ENCODE measurements around the gene CENPVL3. TPM values are rescaled to one million over a fixed set of nuclear protein-coding genes. Genes with fewer than 3 reads are reported as not detected.
"Not testable (repeated sequence)": the region's sequence is repeated elsewhere in the genome, so short reads cannot be mapped to it uniquely, and the experiment has no call there.

Gene CENPVL3
- total RNA-seq (not detected), polyA plus RNA-seq (not detected)

DNA sequence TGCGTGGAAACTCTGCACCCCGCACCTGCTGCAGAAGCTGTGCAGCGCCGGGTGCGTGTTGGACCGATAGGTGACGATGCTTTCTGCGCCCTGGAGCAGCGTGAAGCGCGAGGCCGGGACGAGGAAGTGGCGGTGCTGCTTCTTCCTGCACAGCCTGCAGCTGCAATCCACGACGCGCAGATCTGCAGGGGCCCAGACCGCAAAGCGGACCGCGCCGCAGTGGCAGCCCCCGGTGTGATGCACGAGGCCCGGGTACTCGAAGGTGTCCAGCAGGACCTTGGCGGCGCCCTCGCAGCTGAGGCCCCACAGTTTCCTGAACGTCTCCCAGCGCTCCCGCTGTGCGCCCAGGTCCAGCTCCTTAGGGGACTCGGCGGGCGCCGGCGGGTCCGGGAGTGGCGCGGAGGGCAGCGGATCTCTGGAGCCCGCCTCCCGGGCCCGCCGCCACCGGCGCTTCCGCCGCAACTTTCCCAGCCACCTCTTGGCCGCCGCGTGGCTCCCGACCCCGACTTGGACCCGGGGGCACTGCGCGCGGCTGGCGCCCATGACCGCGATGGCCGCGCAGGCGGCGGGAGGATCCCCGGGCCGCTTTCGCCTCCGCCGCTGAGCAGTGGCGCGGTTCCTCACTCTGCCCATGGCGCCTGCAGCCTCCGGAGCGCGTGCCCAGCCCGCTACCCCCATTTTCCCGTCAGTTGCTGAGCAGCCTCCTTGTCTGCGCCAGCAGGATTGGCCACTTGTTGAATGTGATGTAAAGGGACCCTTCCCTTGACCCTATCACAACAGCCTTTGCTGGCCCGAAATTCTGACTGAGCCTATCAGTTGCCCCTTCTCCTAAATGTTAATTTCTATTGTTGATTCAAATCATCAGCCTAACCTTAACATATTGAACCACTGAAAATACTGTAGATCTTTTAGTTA lies at the start of gene CENPVL3:
TSS of gene CENPVL3 (minus strand) at position 672 of the 915 bp plus-strand sequence. CDS start at position 633, 39 bp downstream.
- H3K27me3 Mint-ChIP-seq: peaks cover 22 to 28% of the 10 kb centered on the region in 2 donors
- H3K27ac Mint-ChIP-seq; H3K9me3 ChIP-seq (ENCODE audit: control insufficient read depth in 1 of 2, low read length in 2 of 2); H3K27me3 ChIP-seq (ENCODE audit: insufficient read depth, low read length); H3K4me1 ChIP-seq (ENCODE audit: insufficient read depth, low read length); H3K4me3 ChIP-seq (ENCODE audit: low read length in 2 of 2); intact Hi-C loops (cut with micrococcal nuclease); H3K36me3 ChIP-seq (ENCODE audit: insufficient read depth, low read length); H3K27ac ChIP-seq (ENCODE audit: low read depth, low read length); POLR2A ChIA-PET (ENCODE audit: partially characterized antibody); H3K9me3 Mint-ChIP-seq; DNase-seq; CTCF ChIA-PET (ENCODE audit: partially characterized antibody); H3K4me1 Mint-ChIP-seq; H3K36me3 Mint-ChIP-seq: not testable (repeated sequence)
- H3K4me3 Mint-ChIP-seq: peak within 1 kb of the TSS in 5 of 8 donors; percentile 3 to 62 (median 34)

DNA sequence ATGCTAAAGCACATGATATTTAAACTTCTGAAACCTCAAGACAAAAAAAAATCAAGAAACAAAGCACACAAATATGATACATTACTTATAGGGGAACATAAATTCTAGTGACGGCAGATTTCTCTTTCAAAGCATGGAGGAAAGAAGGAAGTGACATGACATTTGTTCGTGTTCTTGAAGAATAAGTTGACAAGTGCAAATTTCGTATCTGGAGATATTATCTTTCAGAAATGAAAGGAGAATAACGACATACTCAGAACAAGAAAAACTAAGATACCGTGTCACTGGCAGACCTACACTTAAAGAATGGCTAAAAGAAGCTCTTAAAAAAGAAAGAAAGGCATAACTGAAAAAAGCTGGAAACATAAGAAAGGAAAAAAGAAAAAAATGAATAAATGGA lies 47.3 kb upstream of the CENPVL3 start:
- POLR2A ChIA-PET (ENCODE audit: partially characterized antibody): no interaction called here
- Mint-ChIP-seq H3K36me3 (no peaks in the 10 kb centered on the region), H3K4me1 (peaks cover 0 to 3% (median 0%) of the 10 kb centered on the region in 4 donors), H3K4me3 (no peak overlapping the region), H3K27me3 (peaks cover 5 to 6% of the 10 kb centered on the region in 2 donors), H3K9me3 (no peaks in the 10 kb centered on the region), H3K27ac (no peak overlapping the region)
- Histone ChIP-seq H3K36me3 (ENCODE audit: insufficient read depth, low read length) (no peaks in the 10 kb centered on the region), H3K27ac (ENCODE audit: low read depth, low read length) (no peak overlapping the region), H3K4me3 (ENCODE audit: low read length in 2 of 2) (no peak overlapping the region), H3K4me1 (ENCODE audit: insufficient read depth, low read length) (no peaks in the 10 kb centered on the region), H3K27me3 (ENCODE audit: insufficient read depth, low read length) (no peaks in the 10 kb centered on the region), H3K9me3 (ENCODE audit: control insufficient read depth in 1 of 2, low read length in 2 of 2) (no peaks in the 10 kb centered on the region)
- CTCF ChIA-PET (ENCODE audit: partially characterized antibody): interaction anchor here (0.7 kb wide), 1 partner anchor 416 kb away, joined by 4 read pairs; no protein-coding TSS in a partner anchor
- no peak for DNase-seq
- intact Hi-C loops (cut with micrococcal nuclease): no loop called here

DNA sequence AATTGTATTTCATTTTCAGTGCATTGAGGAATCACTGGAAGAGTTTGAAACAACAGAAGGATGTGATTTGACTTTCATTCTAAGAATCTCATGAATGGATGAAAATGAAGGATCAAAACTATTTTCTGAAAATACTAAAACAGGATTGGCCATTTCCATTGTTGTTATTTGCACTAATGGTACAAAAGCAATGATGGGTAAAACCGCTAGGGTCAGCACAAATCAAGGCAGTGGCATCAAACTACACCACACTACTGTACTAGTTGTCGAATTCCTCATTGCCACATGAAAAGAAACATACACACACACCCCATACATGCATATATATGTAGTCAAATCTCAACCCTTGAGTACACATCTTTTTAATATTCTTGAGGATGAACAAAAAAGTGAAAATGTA lies 24.7 kb upstream of the CENPVL3 start:
- H3K27ac Mint-ChIP-seq: no peak overlapping the region
- intact Hi-C loops (cut with micrococcal nuclease): no loop called here
- H3K4me3 Mint-ChIP-seq: no peak overlapping the region
- Histone ChIP-seq H3K9me3 (ENCODE audit: control insufficient read depth in 1 of 2, low read length in 2 of 2) (no peaks in the 10 kb centered on the region), H3K36me3 (ENCODE audit: insufficient read depth, low read length) (no peaks in the 10 kb centered on the region), H3K4me1 (ENCODE audit: insufficient read depth, low read length) (no peaks in the 10 kb centered on the region), H3K27ac (ENCODE audit: low read depth, low read length) (no peak overlapping the region), H3K4me3 (ENCODE audit: low read length in 2 of 2) (no peak overlapping the region), H3K27me3 (ENCODE audit: insufficient read depth, low read length) (no peaks in the 10 kb centered on the region)
- CTCF ChIA-PET (ENCODE audit: partially characterized antibody): no interaction called here
- no peaks in the 10 kb centered on the region for H3K4me1 Mint-ChIP-seq
- peaks cover 0 to 2% (median 0%) of the 10 kb centered on the region in 8 donors for H3K9me3 Mint-ChIP-seq
- H3K36me3 Mint-ChIP-seq: no peaks in the 10 kb centered on the region
- no peak for DNase-seq
- peaks cover 8 to 17% of the 10 kb centered on the region in 2 donors for H3K27me3 Mint-ChIP-seq
- POLR2A ChIA-PET (ENCODE audit: partially characterized antibody): no interaction called here

DNA sequence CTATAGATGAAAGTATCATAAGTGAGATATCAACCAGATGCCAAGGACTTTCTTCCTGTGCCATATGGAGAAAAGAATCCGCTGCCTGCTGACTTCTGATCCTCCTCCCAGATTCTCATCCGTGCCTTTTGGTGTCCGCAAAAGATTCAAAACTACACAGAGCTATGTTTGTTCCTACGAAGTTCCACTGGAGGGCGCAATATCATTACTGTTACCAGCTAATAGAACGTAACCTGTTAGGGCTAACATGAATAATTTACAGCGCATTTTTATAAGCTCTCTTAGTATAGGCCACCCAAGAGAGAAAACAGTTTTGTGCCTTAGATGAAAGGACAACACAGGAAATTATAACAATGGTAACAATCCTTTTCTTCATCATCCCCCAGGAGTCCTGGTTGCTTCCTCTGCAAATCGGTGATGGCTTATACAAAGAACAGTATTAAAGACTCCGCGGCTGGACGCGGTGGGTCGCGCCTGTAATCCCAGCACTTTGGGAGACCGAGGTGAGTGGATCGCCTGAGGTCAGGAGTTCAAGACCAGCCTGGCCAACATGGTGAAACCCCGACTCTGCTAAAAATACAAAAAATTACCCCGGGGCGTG lies 22.8 kb upstream of the CENPVL3 start:
- Histone ChIP-seq H3K4me3 (ENCODE audit: low read length in 2 of 2) (no peak overlapping the region), H3K36me3 (ENCODE audit: insufficient read depth, low read length) (no peaks in the 10 kb centered on the region), H3K9me3 (ENCODE audit: control insufficient read depth in 1 of 2, low read length in 2 of 2) (no peaks in the 10 kb centered on the region), H3K27me3 (ENCODE audit: insufficient read depth, low read length) (no peaks in the 10 kb centered on the region), H3K4me1 (ENCODE audit: insufficient read depth, low read length) (no peaks in the 10 kb centered on the region), H3K27ac (ENCODE audit: low read depth, low read length) (no peak overlapping the region)
- Mint-ChIP-seq H3K9me3 (no peaks in the 10 kb centered on the region), H3K27me3 (peaks cover 8 to 16% of the 10 kb centered on the region in 2 donors), H3K4me3 (no peak overlapping the region), H3K4me1 (no peaks in the 10 kb centered on the region), H3K27ac (no peak overlapping the region), H3K36me3 (no peaks in the 10 kb centered on the region)
- ChIA-PET POLR2A (ENCODE audit: partially characterized antibody) (no interaction called here), CTCF (ENCODE audit: partially characterized antibody) (interaction anchor here (1.1 to 1.4 kb wide), 3 partner anchors 17 to 620 kb away, joined by 3 to 4 read pairs (median 4); no protein-coding TSS in a partner anchor)
- intact Hi-C loops (cut with micrococcal nuclease): no loop called here
- peak in 2 of 5 donors; percentile 5 to 6 for DNase-seq

DNA sequence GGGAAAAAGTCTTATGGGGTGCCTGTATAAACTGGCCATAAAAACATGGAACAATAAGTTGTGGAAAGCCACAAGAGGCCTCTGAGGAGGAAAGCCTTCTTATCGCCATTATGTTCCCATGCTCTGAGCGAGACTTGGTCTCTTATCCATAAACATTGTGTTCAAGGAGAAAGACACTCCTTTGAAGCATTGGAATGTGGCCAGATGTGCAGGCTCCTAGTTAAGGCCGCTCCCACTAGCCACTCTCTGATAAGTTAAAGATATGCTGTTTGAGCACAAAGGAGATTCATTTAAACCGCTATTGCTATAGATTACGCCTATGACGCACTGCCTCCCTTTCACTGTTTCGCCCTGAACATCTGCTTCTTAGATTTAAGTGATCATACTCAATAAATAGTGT lies 17.8 kb upstream of the CENPVL3 start:
- H3K36me3 Mint-ChIP-seq; CTCF ChIA-PET (ENCODE audit: partially characterized antibody): not testable (repeated sequence)

DNA sequence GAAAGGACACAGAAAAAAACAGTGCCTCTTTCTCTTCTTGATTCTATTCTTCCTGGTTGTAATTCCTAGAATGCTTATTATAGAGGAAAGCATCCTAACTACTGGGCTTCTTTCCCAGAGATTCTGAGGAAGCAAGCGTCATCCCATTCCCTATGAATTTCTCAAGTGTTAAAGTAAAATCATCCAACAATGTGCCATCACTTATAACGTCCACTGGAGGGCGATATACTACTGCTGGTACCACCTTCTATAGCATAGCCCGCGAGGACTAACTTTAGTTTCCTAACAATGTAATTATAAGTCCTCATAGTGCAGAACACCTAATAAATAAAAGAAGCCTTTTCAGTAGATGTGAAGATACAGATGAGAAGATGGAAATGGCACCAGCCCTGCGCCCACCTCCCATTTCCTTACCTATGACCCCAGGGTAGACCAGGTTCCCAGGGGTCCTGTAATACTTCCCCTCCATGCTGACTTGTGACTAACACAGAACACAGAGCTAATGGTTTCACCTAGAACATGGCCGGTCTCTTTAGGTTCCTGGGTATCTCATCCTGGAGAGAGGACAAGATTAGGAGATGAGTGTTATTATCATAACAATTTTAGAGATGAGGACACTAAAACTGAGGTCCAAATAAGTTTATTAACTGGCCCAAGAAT lies 4.2 kb downstream of the CENPVL3 start:
- DNase-seq: peak in 4 of 5 donors; percentile 7 to 19 (median 12)
- H3K27me3 ChIP-seq (ENCODE audit: insufficient read depth, low read length): no peaks in the 10 kb centered on the region
- no peaks in the 10 kb centered on the region for H3K9me3 ChIP-seq (ENCODE audit: control insufficient read depth in 1 of 2, low read length in 2 of 2)
- Mint-ChIP-seq H3K27me3 (peaks cover 14 to 28% of the 10 kb centered on the region in 2 donors), H3K4me1 (peaks cover 0 to 5% (median 3%) of the 10 kb centered on the region in 4 donors), H3K4me3 (no peak overlapping the region), H3K9me3 (no peaks in the 10 kb centered on the region), H3K27ac (no peak overlapping the region), H3K36me3 (no peaks in the 10 kb centered on the region)
- no peaks in the 10 kb centered on the region for H3K4me1 ChIP-seq (ENCODE audit: insufficient read depth, low read length)
- no peaks in the 10 kb centered on the region for H3K36me3 ChIP-seq (ENCODE audit: insufficient read depth, low read length)
- H3K4me3 ChIP-seq (ENCODE audit: low read length in 2 of 2): no peak overlapping the region
- intact Hi-C loops (cut with micrococcal nuclease): loop anchor here (2.0 to 5.0 kb wide), 2 partner anchors 646 to 1383 kb away; no protein-coding TSS in a partner anchor
- ChIA-PET POLR2A (ENCODE audit: partially characterized antibody) (no interaction called here), CTCF (ENCODE audit: partially characterized antibody) (interaction anchor here (1.6 kb wide), 1 partner anchor 647 kb away, joined by 4 read pairs; no protein-coding TSS in a partner anchor)
- no peak overlapping the region for H3K27ac ChIP-seq (ENCODE audit: low read depth, low read length)

More for the DNA sequence above, 17.8 kb upstream of the CENPVL3 start:
- H3K27ac ChIP-seq (ENCODE audit: low read depth, low read length); H3K4me3 ChIP-seq (ENCODE audit: low read length in 2 of 2); H3K27me3 ChIP-seq (ENCODE audit: insufficient read depth, low read length); H3K9me3 ChIP-seq (ENCODE audit: control insufficient read depth in 1 of 2, low read length in 2 of 2); intact Hi-C loops (cut with micrococcal nuclease); POLR2A ChIA-PET (ENCODE audit: partially characterized antibody); H3K4me1 ChIP-seq (ENCODE audit: insufficient read depth, low read length); H3K9me3 Mint-ChIP-seq; H3K4me3 Mint-ChIP-seq; H3K27ac Mint-ChIP-seq; H3K4me1 Mint-ChIP-seq; DNase-seq; H3K36me3 ChIP-seq (ENCODE audit: insufficient read depth, low read length): not testable (repeated sequence)
- peaks cover 6 to 10% of the 10 kb centered on the region in 2 donors for H3K27me3 Mint-ChIP-seq

DNA sequence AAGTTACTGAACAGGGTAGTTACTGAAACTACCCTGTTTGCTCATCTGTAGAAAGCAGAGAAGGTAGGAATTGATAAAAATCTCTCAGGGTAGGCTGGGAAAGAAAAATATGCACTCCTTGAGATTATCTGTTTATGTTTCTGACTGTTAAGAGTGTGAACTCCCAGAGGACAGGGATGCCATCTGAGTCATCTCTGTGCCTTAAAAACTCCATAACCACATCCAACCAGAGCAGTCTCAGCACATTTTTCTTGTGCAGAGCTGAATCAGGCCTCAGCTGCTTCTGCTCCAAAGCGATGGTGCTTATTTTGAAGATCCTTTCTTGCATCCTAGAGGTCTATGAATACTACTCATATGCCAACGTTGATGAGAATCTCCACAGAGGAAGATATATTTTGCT lies 9.9 kb downstream of the CENPVL3 start:
- Mint-ChIP-seq H3K4me1 (peaks cover 0 to 4% (median 0%) of the 10 kb centered on the region in 4 donors), H3K4me3 (no peak overlapping the region), H3K27ac (no peak overlapping the region), H3K36me3 (no peaks in the 10 kb centered on the region), H3K9me3 (no peaks in the 10 kb centered on the region), H3K27me3 (peaks cover 0 to 4% of the 10 kb centered on the region in 2 donors)
- DNase-seq: no peak
- H3K27ac ChIP-seq (ENCODE audit: low read depth, low read length): no peak overlapping the region
- no peaks in the 10 kb centered on the region for H3K27me3 ChIP-seq (ENCODE audit: insufficient read depth, low read length)
- H3K4me3 ChIP-seq (ENCODE audit: low read length in 2 of 2): no peak overlapping the region
- intact Hi-C loops (cut with micrococcal nuclease): no loop called here
- ChIA-PET POLR2A (ENCODE audit: partially characterized antibody) (no interaction called here), CTCF (ENCODE audit: partially characterized antibody) (no interaction called here)
- no peaks in the 10 kb centered on the region for H3K9me3 ChIP-seq (ENCODE audit: control insufficient read depth in 1 of 2, low read length in 2 of 2)
- H3K36me3 ChIP-seq (ENCODE audit: insufficient read depth, low read length): no peaks in the 10 kb centered on the region
- no peaks in the 10 kb centered on the region for H3K4me1 ChIP-seq (ENCODE audit: insufficient read depth, low read length)
